Renal pelvis (tissue), 12 donors: ENCODE results near the gene PPDPF. TPM values are rescaled to one million over a fixed set of nuclear protein-coding genes. Genes with fewer than 3 reads are reported as not detected.
A peak's percentile ranks its signal among the peaks of the same experiment; 100 is the strongest.
"Not testable (repeated sequence)": the region's sequence is repeated elsewhere in the genome, so short reads cannot be mapped to it uniquely, and the experiment has no call there.

Experiments used
- DNase-seq: peaks from one replicate; pipeline ENCODE4 v3.0.0-alpha.2; 2013
- long read RNA-seq, 16 experiments: transcript quantifications; one replicate each; lab custom pipeline, GENCODE V29; 2026
- polyA plus RNA-seq, 3 donors: library from polyadenylated mRNA; unstranded; fragments of 120-200 nt; gene quantifications; one replicate each; pipeline ENCODE4 v1.2.1, GENCODE V29; 2013; ENCODE audit not compliant: insufficient read length in 3 of 3

The PPDPF gene
- 100 to 1,000 TPM; 285 to 420 (median 332) TPM for polyA plus RNA-seq
- long read RNA-seq, donor 1, transcript PPDPF-202 (4 exons, 868 nt) = major isoform, 201 of 236 reads
- long read RNA-seq, donor 1, partial matches to known transcripts = 20 of 236 reads
- long read RNA-seq, donor 1, other reads (novel, unspliced or antisense) = 9 of 236 reads
- long read RNA-seq, donor 2, transcript PPDPF-202 (4 exons, 868 nt) = major isoform, 340 of 372 reads
- long read RNA-seq, donor 2, partial matches to known transcripts = 16 of 372 reads
- long read RNA-seq, donor 2, other reads (novel, unspliced or antisense) = 7 of 372 reads
- long read RNA-seq, donor 3, transcript PPDPF-201 (3 exons, 627 nt) = minor isoform, 6 of 424 reads
- long read RNA-seq, donor 3, transcript PPDPF-202 (4 exons, 868 nt) = major isoform, 347 of 424 reads
- long read RNA-seq, donor 3, transcript PPDPF-204 (3 exons, 478 nt) = minor isoform, 8 of 424 reads
- long read RNA-seq, donor 3, partial matches to known transcripts = 37 of 424 reads
- long read RNA-seq, donor 3, other reads (novel, unspliced or antisense) = 22 of 424 reads
- long read RNA-seq, donor 4, transcript PPDPF-202 (4 exons, 868 nt) = major isoform, 400 of 479 reads
- long read RNA-seq, donor 4, transcript PPDPF-203 (2 exons, 373 nt) = minor isoform, 7 of 479 reads
- long read RNA-seq, donor 4, transcript PPDPF-204 (3 exons, 478 nt) = minor isoform, 8 of 479 reads
- long read RNA-seq, donor 4, partial matches to known transcripts = 31 of 479 reads
- long read RNA-seq, donor 4, other reads (novel, unspliced or antisense) = 29 of 479 reads
- long read RNA-seq, donor 5, transcript PPDPF-202 (4 exons, 868 nt) = major isoform, 138 of 178 reads
- long read RNA-seq, donor 5, partial matches to known transcripts = 25 of 178 reads
- long read RNA-seq, donor 5, other reads (novel, unspliced or antisense) = 6 of 178 reads
- long read RNA-seq, donor 6, transcript PPDPF-202 (4 exons, 868 nt) = major isoform, 210 of 251 reads
- long read RNA-seq, donor 6, partial matches to known transcripts = 35 of 251 reads
- long read RNA-seq, donor 6, other reads (novel, unspliced or antisense) = 0 of 251 reads
- long read RNA-seq, donor 7, transcript PPDPF-201 (3 exons, 627 nt) = minor isoform, 14 of 410 reads
- long read RNA-seq, donor 7, transcript PPDPF-203 (2 exons, 373 nt) = minor isoform, 6 of 410 reads
- long read RNA-seq, donor 7, transcript PPDPF-204 (3 exons, 478 nt) = minor isoform, 7 of 410 reads
- long read RNA-seq, donor 7, transcript PPDPF-202 (4 exons, 868 nt) = major isoform, 297 of 410 reads
- long read RNA-seq, donor 7, partial matches to known transcripts = 76 of 410 reads
- long read RNA-seq, donor 7, other reads (novel, unspliced or antisense) = 10 of 410 reads
- long read RNA-seq, donor 8, transcript PPDPF-202 (4 exons, 868 nt) = major isoform, 95 of 126 reads
- long read RNA-seq, donor 8, partial matches to known transcripts = 28 of 126 reads
- long read RNA-seq, donor 8, other reads (novel, unspliced or antisense) = 0 of 126 reads
- long read RNA-seq, donor 9, transcript PPDPF-202 (4 exons, 868 nt) = major isoform, 246 of 293 reads
- long read RNA-seq, donor 9, partial matches to known transcripts = 24 of 293 reads
- long read RNA-seq, donor 9, other reads (novel, unspliced or antisense) = 17 of 293 reads
- long read RNA-seq, donor 10, transcript PPDPF-203 (2 exons, 373 nt) = minor isoform, 6 of 315 reads
- long read RNA-seq, donor 10, transcript PPDPF-202 (4 exons, 868 nt) = major isoform, 257 of 315 reads
- long read RNA-seq, donor 10, partial matches to known transcripts = 35 of 315 reads
- long read RNA-seq, donor 10, other reads (novel, unspliced or antisense) = 12 of 315 reads
- long read RNA-seq, donor 11, transcript PPDPF-202 (4 exons, 868 nt) = major isoform, 173 of 233 reads
- long read RNA-seq, donor 11, transcript PPDPF-203 (2 exons, 373 nt) = minor isoform, 5 of 233 reads
- long read RNA-seq, donor 11, partial matches to known transcripts = 44 of 233 reads
- long read RNA-seq, donor 11, other reads (novel, unspliced or antisense) = 7 of 233 reads
- long read RNA-seq, donor 12, transcript PPDPF-202 (4 exons, 868 nt) = major isoform, 386 of 442 reads
- long read RNA-seq, donor 12, partial matches to known transcripts = 35 of 442 reads
- long read RNA-seq, donor 12, other reads (novel, unspliced or antisense) = 12 of 442 reads
- long read RNA-seq, donor 13, transcript PPDPF-201 (3 exons, 627 nt) = minor isoform, 6 of 190 reads
- long read RNA-seq, donor 13, transcript PPDPF-202 (4 exons, 868 nt) = major isoform, 144 of 190 reads
- long read RNA-seq, donor 13, partial matches to known transcripts = 29 of 190 reads
- long read RNA-seq, donor 13, other reads (novel, unspliced or antisense) = 7 of 190 reads
- long read RNA-seq, donor 14, transcript PPDPF-203 (2 exons, 373 nt) = minor isoform, 15 of 678 reads
- long read RNA-seq, donor 14, transcript PPDPF-202 (4 exons, 868 nt) = major isoform, 480 of 678 reads
- long read RNA-seq, donor 14, transcript PPDPF-201 (3 exons, 627 nt) = minor isoform, 10 of 678 reads
- long read RNA-seq, donor 14, partial matches to known transcripts = 138 of 678 reads
- long read RNA-seq, donor 14, other reads (novel, unspliced or antisense) = 31 of 678 reads
- long read RNA-seq, donor 15, transcript PPDPF-202 (4 exons, 868 nt) = major isoform, 360 of 449 reads
- long read RNA-seq, donor 15, transcript PPDPF-201 (3 exons, 627 nt) = minor isoform, 7 of 449 reads
- long read RNA-seq, donor 15, partial matches to known transcripts = 45 of 449 reads
- long read RNA-seq, donor 15, other reads (novel, unspliced or antisense) = 29 of 449 reads
- long read RNA-seq, donor 16, transcript PPDPF-202 (4 exons, 868 nt) = major isoform, 372 of 442 reads
- long read RNA-seq, donor 16, transcript PPDPF-203 (2 exons, 373 nt) = minor isoform, 8 of 442 reads
- long read RNA-seq, donor 16, partial matches to known transcripts = 39 of 442 reads
- long read RNA-seq, donor 16, other reads (novel, unspliced or antisense) = 16 of 442 reads

- DNase-seq = peak; percentile 83
These were observed at the start of gene PPDPF for GRCh38 chr20:63520504-63520933. Gene PPDPF, plus strand, starts transcription at chr20:63520765. Its CDS starts 544 bp downstream, at chr20:63521309.

- no peak for DNase-seq
These were observed 49.4 kb upstream of the PPDPF start for GRCh38 chr20:63471002-63471716.

GRCh38 chr20:63471717-63471980 is 48.9 kb upstream of the PPDPF start:
- DNase-seq = no peak

- DNase-seq = no peak
These were observed 48.4 kb upstream of the PPDPF start, which contains the start of gene KCNQ2 for GRCh38 chr20:63471981-63472831. Gene KCNQ2, minus strand, starts transcription at chr20:63472655. Its CDS starts 192 bp downstream, at chr20:63472463.

GRCh38 chr20:63472862-63473390 is 47.6 kb upstream of the PPDPF start:
- DNase-seq = no peak

GRCh38 chr20:63473555-63474449 is 46.8 kb upstream of the PPDPF start:
- no peak for DNase-seq

- peak; percentile 61 for DNase-seq
These were observed 45.4 kb upstream of the PPDPF start for GRCh38 chr20:63475209-63475608.

GRCh38 chr20:63477061-63477616 is 43.4 kb upstream of the PPDPF start:
- no peak for DNase-seq

GRCh38 chr20:63477944-63478343 is 42.6 kb upstream of the PPDPF start:
- no peak for DNase-seq

GRCh38 chr20:63478346-63479302 is 41.9 kb upstream of the PPDPF start:
- DNase-seq = no peak

GRCh38 chr20:63479695-63480419 is 40.7 kb upstream of the PPDPF start:
- DNase-seq = not testable (repeated sequence)

GRCh38 chr20:63481503-63481902 is 39.1 kb upstream of the PPDPF start:
- DNase-seq = no peak
